Adrenal gland (tissue), 12 donors: ENCODE results near the gene PPY. TPM values are rescaled to one million over a fixed set of nuclear protein-coding genes. Genes with fewer than 3 reads are reported as not detected.

ENCODE experiments used
- DNase-seq, 7 donors: peaks; one replicate each; pipeline ENCODE4 v3.0.0-alpha.2; 2019 to 2020
- H3K27ac ChIP-seq, 5 donors: fragments of 200-600 bp; sonication (generic) in 4 of 5; 1 replicate in 3 of 5; 2 replicates in 2 of 5; pipeline versions ENCODE4 v1.5.1 to v1.8.0; 2016 to 2020; ENCODE audit warnings: mild to moderate bottlenecking in 1 of 5
- H3K27me3 ChIP-seq: fragments of 200-600 bp; 2 replicates; pipeline ENCODE4 v1.8.0; 2021
- H3K36me3 ChIP-seq, 2 donors: fragments of 200-600 bp; replicated peaks in 1 of 2; 1 replicate in 1 of 2; 2 replicates in 1 of 2; pipeline versions ENCODE4 v1.5.1 to v1.8.0; 2018 to 2022
- H3K4me1 ChIP-seq, 2 donors: fragments of 200-600 bp; replicated peaks in 1 of 2; 1 replicate in 1 of 2; 2 replicates in 1 of 2; pipeline versions ENCODE4 v1.5.1 to v1.8.0; 2018 to 2021
- H3K4me3 ChIP-seq, 4 donors: fragments of 200-600 bp; sonication (generic) in 3 of 4; one replicate each; pipeline ENCODE4 v1.5.1; 2016 to 2018
- H3K9me3 ChIP-seq, 3 donors: fragments of 200-600 bp; sonication (generic) in 1 of 3; replicated peaks in 1 of 3; 1 replicate in 2 of 3; 2 replicates in 1 of 3; pipeline versions ENCODE4 v1.5.1 to v1.8.0; 2016 to 2021
- POLR2A ChIP-seq, 2 donors: fragments of 450-650 bp; IDR thresholded peaks; one replicate each; pipeline ENCODE4 v1.6.1; 2017; ENCODE audit warnings: antibody characterized with exemption in 2 of 2, mild to moderate bottlenecking in 2 of 2, moderate library complexity in 1 of 2
- WGBS, 4 donors: extraction: QIAGEN DNeasy Blood & Tissue Kit in 2 of 4; methylation state at CpG; one replicate each; pipeline versions ENCODE4 v1.1.5 to v1.1.7; 2013 to 2017; 5-methylcytosine and 5-hydroxymethylcytosine counted together
- intact Hi-C, 2 donors: fragments of 100-400 bp; cut with DNase I; formaldehyde crosslinking; loops; one replicate each; pipeline versions ENCODE4 v1.14.1 to v1.15.0; 2022 to 2023
- polyA plus RNA-seq, 3 donors: library from polyadenylated mRNA; stranded (reverse); fragments of 200-250 nt in 2 of 3; fragments of 350-450 nt in 1 of 3; fragmentation: Illumina TruSeq in 1 of 3; extraction: RNeasy Lipid Tissue Mini Kit (QIAGEN cat#74804) in 1 of 3; gene quantifications; one replicate each; pipeline ENCODE4 v1.2.3, GENCODE V29; 2013 to 2014
- total RNA-seq, 9 donors: library from RNA; depleted of rRNA in 4 of 9; stranded (reverse); fragments of >200 nt in 4 of 9; fragments of 120-200 nt in 1 of 9; fragmentation: NEBNext Ultra II Directional in 1 of 9; extraction: Animal tissue kit (Norgen Biotek cat#: 25700) in 1 of 9; gene quantifications; one replicate each; pipeline versions ENCODE4 v1.1.0 to v1.2.4, GENCODE V29; 2013 to 2023
- TF ChIP-seq, protein P1 (sequence below), 6 experiments: fragments of 450-650 bp in 4 of 6; fragments of 200-600 bp in 2 of 6; sonication (generic) in 1 of 6; IDR thresholded peaks; 1 replicate in 5 of 6; 2 replicates in 1 of 6; pipeline versions ENCODE4 v1.5.1 to v1.8.0; 2016 to 2021; ENCODE audit warnings: antibody characterized with exemption in 6 of 6, mild to moderate bottlenecking in 2 of 6, moderate library complexity in 1 of 6
- donor health status: healthy with polysubstance abuse.
- donor health status: Bipolar disorder and iron deficiency.
- donor health status: DM: yes; HTN: yes; CAD: no.
- donor health status: DM: no; HTN: no; CAD: no.
- donor health status: DM: no; HTN: no; CAD: no.
- donor health status: DM: yes; HTN: yes; CAD: no.

The PPY gene
- total and polyA plus RNA-seq, 12 donors, result not detected

GRCh38 chr17:43952351-43952723 is 10.1 kb upstream of the PPY start:
- H3K4me1 ChIP-seq, result no peaks in the 10 kb centered on the region
- DNase-seq, result no peak
- H3K27ac ChIP-seq, result no peak overlapping the region
- no peak overlapping the region for H3K4me3 ChIP-seq
- 35 to 42% (median 38%) methylated on average over 16 to 19 of the region's 19 CpGs for WGBS, 4 donors
- no peaks in the 10 kb centered on the region for H3K36me3 ChIP-seq
- intact Hi-C loops, result no loop called here
- no peak for TF ChIP-seq POLR2A (IDR thresholded peaks at IDR 0.05)
- TF ChIP-seq, protein P1, sequence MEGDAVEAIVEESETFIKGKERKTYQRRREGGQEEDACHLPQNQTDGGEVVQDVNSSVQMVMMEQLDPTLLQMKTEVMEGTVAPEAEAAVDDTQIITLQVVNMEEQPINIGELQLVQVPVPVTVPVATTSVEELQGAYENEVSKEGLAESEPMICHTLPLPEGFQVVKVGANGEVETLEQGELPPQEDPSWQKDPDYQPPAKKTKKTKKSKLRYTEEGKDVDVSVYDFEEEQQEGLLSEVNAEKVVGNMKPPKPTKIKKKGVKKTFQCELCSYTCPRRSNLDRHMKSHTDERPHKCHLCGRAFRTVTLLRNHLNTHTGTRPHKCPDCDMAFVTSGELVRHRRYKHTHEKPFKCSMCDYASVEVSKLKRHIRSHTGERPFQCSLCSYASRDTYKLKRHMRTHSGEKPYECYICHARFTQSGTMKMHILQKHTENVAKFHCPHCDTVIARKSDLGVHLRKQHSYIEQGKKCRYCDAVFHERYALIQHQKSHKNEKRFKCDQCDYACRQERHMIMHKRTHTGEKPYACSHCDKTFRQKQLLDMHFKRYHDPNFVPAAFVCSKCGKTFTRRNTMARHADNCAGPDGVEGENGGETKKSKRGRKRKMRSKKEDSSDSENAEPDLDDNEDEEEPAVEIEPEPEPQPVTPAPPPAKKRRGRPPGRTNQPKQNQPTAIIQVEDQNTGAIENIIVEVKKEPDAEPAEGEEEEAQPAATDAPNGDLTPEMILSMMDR (IDR thresholded peaks at IDR 0.05), result no peak
- H3K9me3 ChIP-seq, result no peaks in the 10 kb centered on the region
- peaks cover 29% of the 10 kb centered on the region for H3K27me3 ChIP-seq

DNA sequence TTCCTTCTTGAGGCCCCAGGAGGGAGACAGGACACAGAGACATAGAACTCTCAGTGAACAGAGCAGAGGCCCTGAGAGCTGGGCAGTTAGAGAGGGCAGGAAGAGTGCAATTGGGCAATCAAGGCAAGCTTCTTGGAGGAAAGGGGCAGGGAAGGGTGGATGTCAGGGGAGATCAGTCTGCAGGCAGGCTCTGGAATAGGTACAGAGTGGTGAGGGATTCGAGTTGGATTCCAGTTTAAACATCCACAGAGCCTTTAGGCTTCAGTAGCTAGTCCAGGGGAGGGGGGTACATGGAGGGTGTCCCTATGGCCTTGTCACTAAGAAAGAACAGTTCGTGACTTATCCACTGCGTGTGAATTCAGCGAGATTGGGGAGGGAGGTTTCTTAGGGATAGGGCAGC is 9.5 kb upstream of the PPY start:
- H3K9me3 ChIP-seq, result no peaks in the 10 kb centered on the region
- peaks cover 29% of the 10 kb centered on the region for H3K27me3 ChIP-seq
- TF ChIP-seq POLR2A (IDR thresholded peaks at IDR 0.05), result no peak
- TF ChIP-seq, protein P1 (IDR thresholded peaks at IDR 0.05), result no peak
- intact Hi-C loops, result no loop called here
- no peak for DNase-seq
- no peaks in the 10 kb centered on the region for H3K36me3 ChIP-seq
- H3K4me3 ChIP-seq, result no peak overlapping the region
- 68 to 79% (median 71%) methylated on average over 4 of the region's 4 CpGs for WGBS, 4 donors
- H3K27ac ChIP-seq, result no peak overlapping the region
- H3K4me1 ChIP-seq, result no peaks in the 10 kb centered on the region

DNA sequence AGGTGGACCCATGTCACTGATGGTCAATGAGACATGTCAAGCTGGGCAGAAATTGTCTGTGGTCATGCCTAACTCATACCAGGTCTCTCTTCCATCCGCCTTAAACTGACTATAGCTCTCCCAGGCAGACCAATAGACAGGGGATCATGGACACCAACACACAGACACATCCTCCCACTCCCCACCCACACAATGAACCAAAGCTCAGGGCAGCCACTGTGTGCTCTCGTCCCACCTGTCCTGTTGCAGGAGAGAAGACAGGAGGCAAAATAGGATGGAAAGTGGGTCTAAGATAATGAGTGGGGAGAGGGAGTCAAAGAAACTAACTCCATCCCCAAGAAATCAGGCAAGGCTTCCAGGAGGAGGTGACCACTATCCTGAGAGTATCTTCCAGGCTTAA is 8.3 kb upstream of the PPY start:
- 63 to 86% (median 76%) methylated on average over 2 of the region's 2 CpGs for WGBS, 4 donors
- TF ChIP-seq, protein P1 (IDR thresholded peaks at IDR 0.05), result no peak
- no peak for TF ChIP-seq POLR2A (IDR thresholded peaks at IDR 0.05)
- no peak for DNase-seq
- no peaks in the 10 kb centered on the region for H3K4me1 ChIP-seq
- no peak overlapping the region for H3K27ac ChIP-seq
- H3K9me3 ChIP-seq, result no peaks in the 10 kb centered on the region
- H3K27me3 ChIP-seq, result peaks cover 29% of the 10 kb centered on the region
- H3K4me3 ChIP-seq, result no peak overlapping the region
- intact Hi-C loops, result no loop called here
- H3K36me3 ChIP-seq, result no peaks in the 10 kb centered on the region

GRCh38 chr17:43949781-43950180 is 7.5 kb upstream of the PPY start:
- H3K27ac ChIP-seq, result no peak overlapping the region
- H3K9me3 ChIP-seq, result no peaks in the 10 kb centered on the region
- TF ChIP-seq, protein P1 (IDR thresholded peaks at IDR 0.05), result no peak
- TF ChIP-seq POLR2A (IDR thresholded peaks at IDR 0.05), result no peak
- intact Hi-C loops, result loop anchor here in 1 of 2 donors (10.0 kb wide), 1 partner anchor 215 kb away; no protein-coding TSS in a partner anchor
- H3K36me3 ChIP-seq, result no peaks in the 10 kb centered on the region
- WGBS, 4 donors, result 64 to 81% (median 71%) methylated on average over 2 to 4 of the region's 4 CpGs
- H3K27me3 ChIP-seq, result peaks cover 29% of the 10 kb centered on the region
- DNase-seq, result no peak
- H3K4me1 ChIP-seq, result no peaks in the 10 kb centered on the region
- H3K4me3 ChIP-seq, result no peak overlapping the region
